ENCODE results near the gene LRRC4C. TPM values are rescaled to one million over a fixed set of nuclear protein-coding genes. Genes with fewer than 3 reads are reported as not detected.

LRRC4C gene
- total and polyA plus RNA-seq, 2 experiments from 2014 or later, result not detected

- TF ChIP-seq EZH2 (IDR thresholded peaks at IDR 0.05; ENCODE audit: insufficient read depth, poor library complexity, severe bottlenecking) (no peak), EZH2phosphoT487 (IDR thresholded peaks at IDR 0.05; ENCODE audit: insufficient read depth, low read depth) (no peak)
- Histone ChIP-seq H3K9me3 (ENCODE audit: low read depth) (no peaks in the 10 kb centered on the region), H3K9me2 (ENCODE audit: insufficient read depth) (no peaks in the 10 kb centered on the region), H3K27ac (no peak overlapping the region), H3K27me3 (replicated peaks; ENCODE audit: insufficient read depth) (no peaks in the 10 kb centered on the region), H4K20me1 (ENCODE audit: insufficient read depth) (no peaks in the 10 kb centered on the region), H3F3A (ENCODE audit: insufficient read depth) (no peaks in the 10 kb centered on the region), H3K9ac (no peak overlapping the region), H3K79me2 (ENCODE audit: insufficient read depth) (no peaks in the 10 kb centered on the region), H2AFZ (no peak overlapping the region), H3K4me2 (ENCODE audit: unreplicated experiment) (no peak overlapping the region), H3K4me3 (no peak overlapping the region), H3K36me3 (ENCODE audit: low read depth) (no peaks in the 10 kb centered on the region), H3K4me1 (ENCODE audit: insufficient read depth) (no peaks in the 10 kb centered on the region)
- in situ Hi-C loops (cut with MboI), result loop anchor here (25.0 kb wide), 1 partner anchor 1831 kb away; no protein-coding TSS in a partner anchor
- WGBS, 2 experiments (ENCODE audit: low coverage in 1 of 2, low lambda C conversion rate in 2 of 2, missing lambda C conversion rate in 2 of 2), result 0 to 5% methylated on average over 1 of the region's 1 CpG
- no peak for DNase-seq
These were observed 3.2 kb downstream of the LRRC4C start for GRCh38 chr11:41456269-41456668.

- H3F3A ChIP-seq (ENCODE audit: insufficient read depth), result no peaks in the 10 kb centered on the region
- no peaks in the 10 kb centered on the region for H4K20me1 ChIP-seq (ENCODE audit: insufficient read depth)
- H3K79me2 ChIP-seq (ENCODE audit: insufficient read depth), result no peaks in the 10 kb centered on the region
- no peaks in the 10 kb centered on the region for H3K9me2 ChIP-seq (ENCODE audit: insufficient read depth)
- no peak overlapping the region for H2AFZ ChIP-seq
- in situ Hi-C loops (cut with MboI), result loop anchor here (25.0 kb wide), 1 partner anchor 1836 kb away; no protein-coding TSS in a partner anchor
- no peak overlapping the region for H3K4me2 ChIP-seq (ENCODE audit: unreplicated experiment)
- no peak for DNase-seq
- no peaks in the 10 kb centered on the region for H3K27me3 ChIP-seq (replicated peaks; ENCODE audit: insufficient read depth)
- H3K9ac ChIP-seq, result no peak overlapping the region
- no peak overlapping the region for H3K4me3 ChIP-seq
- no peak for TF ChIP-seq EZH2 (IDR thresholded peaks at IDR 0.05; ENCODE audit: insufficient read depth, poor library complexity, severe bottlenecking)
- no peak for TF ChIP-seq EZH2phosphoT487 (IDR thresholded peaks at IDR 0.05; ENCODE audit: insufficient read depth, low read depth)
- H3K36me3 ChIP-seq (ENCODE audit: low read depth), result no peaks in the 10 kb centered on the region
- no peaks in the 10 kb centered on the region for H3K4me1 ChIP-seq (ENCODE audit: insufficient read depth)
- H3K27ac ChIP-seq, result no peak overlapping the region
- 15 to 18% methylated on average over 3 of the region's 3 CpGs for WGBS, 2 experiments (ENCODE audit: low coverage in 1 of 2, low lambda C conversion rate in 2 of 2, missing lambda C conversion rate in 2 of 2)
- no peaks in the 10 kb centered on the region for H3K9me3 ChIP-seq (ENCODE audit: low read depth)
These were observed 8.4 kb downstream of the LRRC4C start for GRCh38 chr11:41451011-41451410.

GRCh38 chr11:41449483-41450050 is 9.9 kb downstream of the LRRC4C start:
- Histone ChIP-seq H3K36me3 (ENCODE audit: low read depth) (no peaks in the 10 kb centered on the region), H3K4me3 (no peak overlapping the region), H3K9me3 (ENCODE audit: low read depth) (no peaks in the 10 kb centered on the region), H4K20me1 (ENCODE audit: insufficient read depth) (no peaks in the 10 kb centered on the region), H3K79me2 (ENCODE audit: insufficient read depth) (no peaks in the 10 kb centered on the region), H3K9me2 (ENCODE audit: insufficient read depth) (no peaks in the 10 kb centered on the region), H3K9ac (no peak overlapping the region), H3K27me3 (replicated peaks; ENCODE audit: insufficient read depth) (no peaks in the 10 kb centered on the region), H3K27ac (no peak overlapping the region), H3K4me2 (ENCODE audit: unreplicated experiment) (no peak overlapping the region), H3F3A (ENCODE audit: insufficient read depth) (no peaks in the 10 kb centered on the region), H2AFZ (no peak overlapping the region), H3K4me1 (ENCODE audit: insufficient read depth) (no peaks in the 10 kb centered on the region)
- in situ Hi-C loops (cut with MboI), result loop anchor here (25.0 kb wide), 1 partner anchor 1838 kb away; no protein-coding TSS in a partner anchor
- 6 to 10% methylated on average over 2 of the region's 2 CpGs for WGBS, 2 experiments (ENCODE audit: low coverage in 1 of 2, low lambda C conversion rate in 2 of 2, missing lambda C conversion rate in 2 of 2)
- DNase-seq, result no peak
- TF ChIP-seq EZH2 (IDR thresholded peaks at IDR 0.05; ENCODE audit: insufficient read depth, poor library complexity, severe bottlenecking) (no peak), EZH2phosphoT487 (IDR thresholded peaks at IDR 0.05; ENCODE audit: insufficient read depth, low read depth) (no peak)

GRCh38 chr11:41446566-41446965 is 12.9 kb downstream of the LRRC4C start:
- H3K9me2 ChIP-seq (ENCODE audit: insufficient read depth), result no peaks in the 10 kb centered on the region
- in situ Hi-C loops (cut with MboI), result no loop called here
- no peaks in the 10 kb centered on the region for H3F3A ChIP-seq (ENCODE audit: insufficient read depth)
- H3K4me2 ChIP-seq (ENCODE audit: unreplicated experiment), result no peak overlapping the region
- DNase-seq, result no peak
- no peaks in the 10 kb centered on the region for H3K27me3 ChIP-seq (replicated peaks; ENCODE audit: insufficient read depth)
- H3K79me2 ChIP-seq (ENCODE audit: insufficient read depth), result no peaks in the 10 kb centered on the region
- H3K9ac ChIP-seq, result no peak overlapping the region
- no peak overlapping the region for H3K27ac ChIP-seq
- H3K36me3 ChIP-seq (ENCODE audit: low read depth), result no peaks in the 10 kb centered on the region
- H2AFZ ChIP-seq, result no peak overlapping the region
- no peak for TF ChIP-seq EZH2phosphoT487 (IDR thresholded peaks at IDR 0.05; ENCODE audit: insufficient read depth, low read depth)
- TF ChIP-seq EZH2 (IDR thresholded peaks at IDR 0.05; ENCODE audit: insufficient read depth, poor library complexity, severe bottlenecking), result no peak
- no peaks in the 10 kb centered on the region for H3K4me1 ChIP-seq (ENCODE audit: insufficient read depth)
- no peak overlapping the region for H3K4me3 ChIP-seq
- no peaks in the 10 kb centered on the region for H3K9me3 ChIP-seq (ENCODE audit: low read depth)
- no peaks in the 10 kb centered on the region for H4K20me1 ChIP-seq (ENCODE audit: insufficient read depth)

- Histone ChIP-seq H3K36me3 (ENCODE audit: low read depth) (no peaks in the 10 kb centered on the region), H3K4me3 (no peak overlapping the region), H3K9ac (no peak overlapping the region), H4K20me1 (ENCODE audit: insufficient read depth) (no peaks in the 10 kb centered on the region), H3K79me2 (ENCODE audit: insufficient read depth) (no peaks in the 10 kb centered on the region), H3K9me2 (ENCODE audit: insufficient read depth) (no peaks in the 10 kb centered on the region), H3K4me1 (ENCODE audit: insufficient read depth) (no peaks in the 10 kb centered on the region), H3K27ac (no peak overlapping the region), H3K4me2 (ENCODE audit: unreplicated experiment) (no peak overlapping the region), H3K27me3 (replicated peaks; ENCODE audit: insufficient read depth) (no peaks in the 10 kb centered on the region), H3K9me3 (ENCODE audit: low read depth) (no peaks in the 10 kb centered on the region), H2AFZ (no peak overlapping the region), H3F3A (ENCODE audit: insufficient read depth) (no peaks in the 10 kb centered on the region)
- TF ChIP-seq EZH2phosphoT487 (IDR thresholded peaks at IDR 0.05; ENCODE audit: insufficient read depth, low read depth) (no peak), EZH2 (IDR thresholded peaks at IDR 0.05; ENCODE audit: insufficient read depth, poor library complexity, severe bottlenecking) (no peak)
- 9 to 17% methylated on average over 2 of the region's 2 CpGs for WGBS, 2 experiments (ENCODE audit: low coverage in 1 of 2, low lambda C conversion rate in 2 of 2, missing lambda C conversion rate in 2 of 2)
- no peak for DNase-seq
- in situ Hi-C loops (cut with MboI), result no loop called here
These were observed 13.3 kb downstream of the LRRC4C start for GRCh38 chr11:41446107-41446506.
